BE2C (cell line): Measurements from ENCODE around the gene TXNDC17.

Source experiments
- DNase-seq: peaks from one replicate; pipeline ENCODE4 v3.0.0-alpha.2; 2020
- H3K27me3 ChIP-seq: fragments of 250-450 bp; sonication (Bioruptor Pico); 2 replicates; pipeline ENCODE4 v1.5.1; 2020; ENCODE audit warnings: mild to moderate bottlenecking
- H3K36me3 ChIP-seq: fragments of 250-450 bp; sonication (Bioruptor Pico); 2 replicates; pipeline ENCODE4 v1.5.1; 2020; ENCODE audit warnings: mild to moderate bottlenecking
- H3K4me1 ChIP-seq: fragments of 250-450 bp; sonication (Bioruptor Pico); 2 replicates; pipeline ENCODE4 v1.5.1; 2020
- H3K4me3 ChIP-seq: 2 replicates; pipeline ENCODE4 v1.5.1; 2011; ENCODE audit warnings: low read depth, low read length
- H3K9me3 ChIP-seq: fragments of 250-450 bp; sonication (Bioruptor Pico); 2 replicates; pipeline ENCODE4 v1.5.1; 2020
- TF ChIP-seq, protein P1 (sequence below): IDR thresholded peaks from 2 replicates; pipeline ENCODE4 v1.5.1; 2012; ENCODE audit warnings: mild to moderate bottlenecking, low read depth, low read length

TXNDC17 gene

DNA sequence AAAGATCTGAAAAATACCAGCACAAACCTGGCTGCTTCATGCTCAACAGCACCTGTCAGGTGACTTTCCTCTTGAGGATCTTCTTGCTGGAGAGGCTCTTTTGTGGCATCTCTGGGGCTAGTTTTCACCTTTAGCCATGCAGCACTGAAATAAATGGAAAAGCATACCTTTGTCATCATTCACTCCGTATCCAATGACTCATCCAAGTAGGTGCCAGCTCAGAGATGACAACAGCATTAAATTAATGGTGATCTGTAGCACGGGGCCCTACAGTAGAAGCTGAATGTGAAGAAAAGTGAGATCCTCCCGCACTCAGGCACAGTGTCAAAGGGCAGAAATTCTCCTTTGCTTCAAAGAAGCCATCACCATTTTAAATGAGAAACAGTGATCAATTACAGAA is 32.5 kb upstream of the TXNDC17 start:
- no peaks in the 10 kb centered on the region for H3K27me3 ChIP-seq
- H3K4me1 ChIP-seq = no peaks in the 10 kb centered on the region
- H3K4me3 ChIP-seq = no peak overlapping the region
- H3K9me3 ChIP-seq = no peaks in the 10 kb centered on the region
- DNase-seq = no peak
- TF ChIP-seq, protein P1, sequence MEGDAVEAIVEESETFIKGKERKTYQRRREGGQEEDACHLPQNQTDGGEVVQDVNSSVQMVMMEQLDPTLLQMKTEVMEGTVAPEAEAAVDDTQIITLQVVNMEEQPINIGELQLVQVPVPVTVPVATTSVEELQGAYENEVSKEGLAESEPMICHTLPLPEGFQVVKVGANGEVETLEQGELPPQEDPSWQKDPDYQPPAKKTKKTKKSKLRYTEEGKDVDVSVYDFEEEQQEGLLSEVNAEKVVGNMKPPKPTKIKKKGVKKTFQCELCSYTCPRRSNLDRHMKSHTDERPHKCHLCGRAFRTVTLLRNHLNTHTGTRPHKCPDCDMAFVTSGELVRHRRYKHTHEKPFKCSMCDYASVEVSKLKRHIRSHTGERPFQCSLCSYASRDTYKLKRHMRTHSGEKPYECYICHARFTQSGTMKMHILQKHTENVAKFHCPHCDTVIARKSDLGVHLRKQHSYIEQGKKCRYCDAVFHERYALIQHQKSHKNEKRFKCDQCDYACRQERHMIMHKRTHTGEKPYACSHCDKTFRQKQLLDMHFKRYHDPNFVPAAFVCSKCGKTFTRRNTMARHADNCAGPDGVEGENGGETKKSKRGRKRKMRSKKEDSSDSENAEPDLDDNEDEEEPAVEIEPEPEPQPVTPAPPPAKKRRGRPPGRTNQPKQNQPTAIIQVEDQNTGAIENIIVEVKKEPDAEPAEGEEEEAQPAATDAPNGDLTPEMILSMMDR = no peak
- no peaks in the 10 kb centered on the region; the same call in 1 of the 2 replicates for H3K36me3 ChIP-seq

DNA sequence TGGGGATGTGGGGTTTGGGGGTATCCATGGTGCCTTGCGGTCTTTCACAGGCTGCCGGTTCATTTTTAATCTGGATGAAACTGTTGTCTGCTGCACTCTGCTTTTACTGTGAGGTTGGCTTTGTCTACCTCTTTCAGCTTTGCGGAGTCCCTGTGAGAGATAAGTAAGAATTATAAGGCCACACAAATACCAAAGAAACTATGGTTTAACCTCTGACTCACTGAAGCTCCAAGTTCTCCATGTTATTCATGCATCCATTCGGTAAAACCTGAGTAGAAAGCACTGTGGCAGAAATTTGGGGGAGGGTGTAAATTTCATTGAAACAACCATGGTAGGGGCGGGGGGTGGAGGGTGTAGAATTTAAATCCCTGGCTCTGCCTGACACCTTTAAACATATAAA is 30.8 kb upstream of the TXNDC17 start:
- Histone ChIP-seq H3K36me3 (no peaks in the 10 kb centered on the region; the same call in 1 of the 2 replicates), H3K4me3 (no peak overlapping the region), H3K9me3 (no peaks in the 10 kb centered on the region), H3K4me1 (no peaks in the 10 kb centered on the region), H3K27me3 (no peaks in the 10 kb centered on the region)
- TF ChIP-seq, protein P1 = no peak
- DNase-seq = no peak

DNA sequence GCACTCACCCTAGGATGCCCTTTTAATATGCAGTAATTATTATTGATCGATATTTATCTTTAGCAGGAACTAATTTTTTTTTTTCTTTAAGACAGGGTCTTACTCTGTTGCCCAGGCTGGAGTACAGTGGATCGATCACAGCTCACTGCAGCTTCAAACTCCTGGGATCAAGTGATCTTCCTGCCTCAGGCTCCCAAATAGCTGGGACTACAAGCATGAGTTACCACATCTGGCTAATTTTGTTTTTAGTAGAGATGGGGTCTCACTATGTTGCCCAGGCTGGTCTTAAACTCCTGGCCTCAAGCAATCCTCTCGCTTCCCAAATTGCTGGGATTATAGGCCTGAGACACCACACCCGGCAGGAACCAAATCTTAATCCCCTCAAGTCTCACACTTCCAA is 29.6 kb upstream of the TXNDC17 start:
- TF ChIP-seq, protein P1 = no peak
- no peak overlapping the region for H3K4me3 ChIP-seq
- H3K27me3 ChIP-seq = no peaks in the 10 kb centered on the region
- no peak for DNase-seq
- no peaks in the 10 kb centered on the region for H3K4me1 ChIP-seq
- H3K36me3 ChIP-seq = no peaks in the 10 kb centered on the region; the same call in 1 of the 2 replicates
- H3K9me3 ChIP-seq = no peaks in the 10 kb centered on the region

DNA sequence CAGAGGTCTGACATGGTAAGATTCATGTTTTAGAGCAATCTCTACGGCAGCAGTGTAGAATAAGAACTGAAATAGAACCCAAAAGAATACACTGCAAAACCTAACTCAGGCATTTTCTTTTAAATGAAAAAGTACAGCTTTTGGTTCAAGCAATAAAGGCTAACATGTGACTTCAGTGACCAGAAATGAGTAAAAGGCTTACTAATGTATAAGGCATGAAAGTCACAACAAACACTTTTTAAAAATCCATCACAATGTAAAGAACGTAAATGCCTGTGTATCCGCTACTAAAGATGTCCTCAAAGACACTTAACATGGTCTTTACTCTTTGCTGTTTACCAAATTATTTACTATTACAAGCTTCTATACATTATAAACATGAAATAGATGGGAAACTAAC is 16.9 kb upstream of the TXNDC17 start:
- Histone ChIP-seq H3K9me3 (no peaks in the 10 kb centered on the region), H3K4me1 (no peaks in the 10 kb centered on the region), H3K27me3 (no peaks in the 10 kb centered on the region), H3K4me3 (no peak overlapping the region), H3K36me3 (no peaks in the 10 kb centered on the region; the same call in 1 of the 2 replicates)
- TF ChIP-seq, protein P1 = no peak
- no peak for DNase-seq

DNA sequence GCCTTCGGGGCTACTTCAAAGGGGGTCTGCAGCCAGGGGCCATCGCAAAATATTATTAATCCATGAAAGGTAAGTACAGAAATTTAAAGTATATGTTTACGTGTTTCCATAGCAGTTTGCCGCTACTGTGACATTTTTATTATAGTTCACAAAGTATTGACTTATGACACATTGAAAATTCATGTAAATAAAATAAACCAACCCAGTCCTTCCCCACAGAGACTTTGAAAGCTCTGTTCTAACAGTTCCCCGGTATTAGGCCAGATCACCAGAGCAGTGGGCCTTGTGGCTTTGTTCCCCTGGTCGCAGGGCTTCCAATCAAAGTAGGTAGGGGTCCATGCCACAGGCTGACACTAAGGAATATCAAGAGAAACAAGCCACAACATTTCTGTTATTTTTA is 14.2 kb upstream of the TXNDC17 start:
- Histone ChIP-seq H3K36me3 (no peaks in the 10 kb centered on the region; the same call in 1 of the 2 replicates), H3K4me1 (no peaks in the 10 kb centered on the region), H3K9me3 (no peaks in the 10 kb centered on the region), H3K4me3 (no peak overlapping the region), H3K27me3 (no peaks in the 10 kb centered on the region)
- DNase-seq = no peak
- TF ChIP-seq, protein P1 = no peak

DNA sequence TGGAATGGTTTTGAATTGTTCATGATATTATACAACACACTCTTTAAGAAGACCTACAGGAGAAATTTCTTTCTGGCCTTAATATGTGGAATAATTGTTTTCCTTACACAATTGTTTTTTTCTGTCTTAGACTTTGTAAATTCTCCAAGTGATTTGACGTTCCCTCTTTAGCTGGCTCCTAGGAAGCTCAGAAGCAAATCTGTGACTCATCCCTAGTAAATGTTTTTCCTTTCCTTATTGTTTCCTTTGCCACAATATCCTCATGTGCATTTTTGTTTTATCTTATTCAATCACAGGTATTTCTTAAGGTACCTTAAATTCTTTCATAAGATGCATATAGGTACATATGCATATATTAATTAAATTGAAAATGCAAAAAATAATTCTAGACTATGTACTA is 13.8 kb upstream of the TXNDC17 start:
- H3K27me3 ChIP-seq = no peaks in the 10 kb centered on the region
- TF ChIP-seq, protein P1 = no peak
- H3K4me1 ChIP-seq = no peaks in the 10 kb centered on the region
- no peak overlapping the region for H3K4me3 ChIP-seq
- H3K9me3 ChIP-seq = no peaks in the 10 kb centered on the region
- no peak for DNase-seq
- H3K36me3 ChIP-seq = no peaks in the 10 kb centered on the region; the same call in 1 of the 2 replicates
